ENCODE data around the gene CNGB1.

DNA sequence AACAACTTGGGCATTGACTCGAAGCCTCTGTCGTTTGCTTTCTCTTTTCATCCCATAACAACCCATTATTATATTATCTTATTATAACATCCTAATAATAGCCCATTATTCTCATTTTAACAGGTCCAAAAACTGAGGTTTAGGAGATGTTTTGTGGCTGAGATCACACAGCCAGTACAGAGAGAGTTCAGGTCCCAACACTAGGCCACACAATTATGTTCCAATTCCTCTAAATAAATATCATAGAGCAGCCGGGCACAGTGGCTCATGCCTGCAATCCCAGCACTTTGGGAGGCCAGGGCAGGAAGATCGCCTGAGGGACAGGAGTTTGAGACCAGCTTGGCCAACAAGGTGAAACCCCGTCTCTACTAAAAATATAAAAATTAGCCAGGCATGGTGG is 128.3 kb downstream of the CNGB1 start:
- no peak for TF ChIP-seq CTCF (IDR thresholded peaks at IDR 0.05)
- TF ChIP-seq POLR2A (IDR thresholded peaks at IDR 0.05) = no peak
